NB4 (cell line): Measurements from ENCODE around the gene C1QTNF1.

Source experiments
- DNase-seq: peaks from one replicate; pipeline ENCODE4 v3.0.0; 2010; ENCODE audit warnings: low read depth
- H3K4me3 ChIP-seq: one replicate; pipeline ENCODE4 v1.5.1; 2011; ENCODE audit warnings: mild to moderate bottlenecking, low read depth, low read length, moderate library complexity
- CTCF ChIP-seq: IDR thresholded peaks from one replicate; pipeline ENCODE4 v1.5.1; 2012; ENCODE audit warnings: low read depth, low read length
- MYC ChIP-seq: IDR thresholded peaks from 2 replicates; pipeline ENCODE4 v1.6.1; 2011; ENCODE audit warnings: low read depth, low read length
- POLR2A ChIP-seq: IDR thresholded peaks from 2 replicates; pipeline ENCODE4 v1.6.1; 2011; ENCODE audit warnings: mild to moderate bottlenecking; ENCODE audit not compliant: insufficient read length; ENCODE audit errors: extremely low read depth
- TF ChIP-seq, protein P1 (sequence below): IDR thresholded peaks from 2 replicates; pipeline ENCODE4 v1.6.1; 2011; ENCODE audit warnings: low read depth, low read length

The C1QTNF1 gene

GRCh38 chr17:79046197-79046915 lies 22.4 kb downstream of the C1QTNF1 start:
- no peak overlapping the region for H3K4me3 ChIP-seq
- TF ChIP-seq, protein P1, sequence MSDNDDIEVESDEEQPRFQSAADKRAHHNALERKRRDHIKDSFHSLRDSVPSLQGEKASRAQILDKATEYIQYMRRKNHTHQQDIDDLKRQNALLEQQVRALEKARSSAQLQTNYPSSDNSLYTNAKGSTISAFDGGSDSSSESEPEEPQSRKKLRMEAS = no peak
- TF ChIP-seq POLR2A (no peak), MYC (no peak), CTCF (no peak)
- no peak for DNase-seq

GRCh38 chr17:79046916-79047280 lies 22.9 kb downstream of the C1QTNF1 start:
- no peak for TF ChIP-seq CTCF
- TF ChIP-seq, protein P1 = no peak
- no peak for TF ChIP-seq MYC
- TF ChIP-seq POLR2A = no peak
- no peak overlapping the region for H3K4me3 ChIP-seq
- no peak for DNase-seq

- H3K4me3 ChIP-seq = no peak overlapping the region
- no peak for DNase-seq
- TF ChIP-seq, protein P1 = no peak
- TF ChIP-seq CTCF (no peak), POLR2A (no peak), MYC (no peak)
These were observed 23.4 kb downstream of the C1QTNF1 start for GRCh38 chr17:79047291-79047920.

- TF ChIP-seq, protein P1 = no peak
- no peak for TF ChIP-seq POLR2A
- no peak for TF ChIP-seq MYC
- no peak for TF ChIP-seq CTCF
- no peak for DNase-seq
- no peak overlapping the region for H3K4me3 ChIP-seq
These were observed 24.2 kb downstream of the C1QTNF1 start for GRCh38 chr17:79047923-79048825.

DNA sequence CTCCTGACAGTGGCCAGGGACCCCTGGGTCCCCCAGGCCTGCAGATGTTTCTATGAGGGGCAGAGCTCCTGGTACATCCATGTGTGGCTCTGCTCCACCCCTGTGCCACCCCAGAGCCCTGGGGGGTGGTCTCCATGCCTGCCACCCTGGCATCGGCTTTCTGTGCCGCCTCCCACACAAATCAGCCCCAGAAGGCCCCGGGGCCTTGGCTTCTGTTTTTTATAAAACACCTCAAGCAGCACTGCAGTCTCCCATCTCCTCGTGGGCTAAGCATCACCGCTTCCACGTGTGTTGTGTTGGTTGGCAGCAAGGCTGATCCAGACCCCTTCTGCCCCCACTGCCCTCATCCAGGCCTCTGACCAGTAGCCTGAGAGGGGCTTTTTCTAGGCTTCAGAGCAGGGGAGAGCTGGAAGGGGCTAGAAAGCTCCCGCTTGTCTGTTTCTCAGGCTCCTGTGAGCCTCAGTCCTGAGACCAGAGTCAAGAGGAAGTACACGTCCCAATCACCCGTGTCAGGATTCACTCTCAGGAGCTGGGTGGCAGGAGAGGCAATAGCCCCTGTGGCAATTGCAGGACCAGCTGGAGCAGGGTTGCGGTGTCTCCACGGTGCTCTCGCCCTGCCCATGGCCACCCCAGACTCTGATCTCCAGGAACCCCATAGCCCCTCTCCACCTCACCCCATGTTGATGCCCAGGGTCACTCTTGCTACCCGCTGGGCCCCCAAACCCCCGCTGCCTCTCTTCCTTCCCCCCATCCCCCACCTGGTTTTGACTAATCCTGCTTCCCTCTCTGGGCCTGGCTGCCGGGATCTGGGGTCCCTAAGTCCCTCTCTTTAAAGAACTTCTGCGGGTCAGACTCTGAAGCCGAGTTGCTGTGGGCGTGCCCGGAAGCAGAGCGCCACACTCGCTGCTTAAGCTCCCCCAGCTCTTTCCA lies 25.1 kb downstream of the C1QTNF1 start:
- no peak overlapping the region for H3K4me3 ChIP-seq
- TF ChIP-seq MYC (no peak), CTCF (no peak), POLR2A (no peak)
- TF ChIP-seq, protein P1 = no peak
- no peak for DNase-seq
